Neural crest cell (in vitro differentiated cells): ENCODE data around the gene ZNF423. TPM values are rescaled to one million over a fixed set of nuclear protein-coding genes. Genes with fewer than 3 reads are reported as not detected.
A peak's percentile ranks its signal among the peaks of the same experiment; 100 is the strongest.

Experiments
- DNase-seq: peaks from one replicate; pipeline ENCODE4 v3.0.0; 2021; ENCODE audit warnings: low read depth, mixed read lengths, low spot score
- H3K27ac Mint-ChIP-seq: one replicate; pipeline ENCODE4 v1.8.0; 2021; ENCODE audit warnings: mild to moderate bottlenecking, mixed read lengths; ENCODE audit not compliant: unreplicated experiment
- H3K27me3 Mint-ChIP-seq: 2 replicates; pipeline ENCODE4 v1.8.0; 2021; ENCODE audit warnings: low read depth, mild to moderate bottlenecking, mixed read lengths
- H3K36me3 Mint-ChIP-seq: 2 replicates; pipeline ENCODE4 v1.8.0; 2021; ENCODE audit warnings: low read depth, mild to moderate bottlenecking, mixed read lengths
- H3K4me1 Mint-ChIP-seq: 2 replicates; pipeline ENCODE4 v1.8.0; 2021; ENCODE audit warnings: mixed read lengths
- H3K4me3 Mint-ChIP-seq: one replicate; pipeline ENCODE4 v1.8.0; 2021; ENCODE audit warnings: mild to moderate bottlenecking, mixed read lengths
- H3K9me3 Mint-ChIP-seq: 2 replicates; pipeline ENCODE4 v1.8.0; 2021; ENCODE audit warnings: mixed read lengths
- CTCF ChIP-seq: fragments of 200-600 bp; sonication (generic); conservative IDR thresholded peaks from 2 replicates; pipeline ENCODE4 v1.5.0; 2021; ENCODE audit warnings: antibody characterized with exemption, mild to moderate bottlenecking
- long read RNA-seq: library from polyadenylated mRNA; unstranded; transcript quantifications from one replicate; pipeline ENCODE4 v2.0.0, GENCODE V29; 2020
- total RNA-seq: library from RNA; stranded (reverse); gene quantifications from 2 replicates; pipeline ENCODE4 v1.2.1, GENCODE V29; 2021

Gene ZNF423
- 55.0 and 55.4 TPM in 2 replicates for total RNA-seq
- long read RNA-seq, partial matches to known transcripts = 10 of 17 reads
- long read RNA-seq, other reads (novel, unspliced or antisense) = 7 of 17 reads

GRCh38 chr16:49855822-49856671 is at the start of gene ZNF423:
TSS of gene ZNF423 (minus strand) at chr16:49856112. CDS start at chr16:49855774, 338 bp downstream.
- H3K4me1 Mint-ChIP-seq = peaks cover 47% of the 10 kb centered on the region
- H3K27me3 Mint-ChIP-seq = peaks cover 41% of the 10 kb centered on the region
- no peaks in the 10 kb centered on the region for H3K9me3 Mint-ChIP-seq
- H3K36me3 Mint-ChIP-seq = peaks cover 3% of the 10 kb centered on the region
- H3K27ac Mint-ChIP-seq = peak within 1 kb of the TSS; percentile 94
- H3K4me3 Mint-ChIP-seq = peak within 1 kb of the TSS; percentile 93
- DNase-seq = peak; percentile 43
- TF ChIP-seq CTCF = no peak

GRCh38 chr16:49904348-49905062 is 48.6 kb upstream of the ZNF423 start:
- TF ChIP-seq CTCF = no peak
- no peaks in the 10 kb centered on the region for H3K36me3 Mint-ChIP-seq

GRCh38 chr16:49902908-49903307 is 47.0 kb upstream of the ZNF423 start:
- Mint-ChIP-seq H3K4me1 (peaks cover 9% of the 10 kb centered on the region), H3K9me3 (no peaks in the 10 kb centered on the region), H3K27me3 (no peaks in the 10 kb centered on the region), H3K27ac (no peak overlapping the region), H3K4me3 (no peak overlapping the region), H3K36me3 (no peaks in the 10 kb centered on the region)
- no peak for DNase-seq
- TF ChIP-seq CTCF = no peak

More at GRCh38 chr16:49904348-49905062, 48.6 kb upstream of the ZNF423 start:
- Mint-ChIP-seq H3K9me3 (no peaks in the 10 kb centered on the region), H3K27ac (no peak overlapping the region), H3K4me3 (no peak overlapping the region), H3K4me1 (no peaks in the 10 kb centered on the region), H3K27me3 (no peaks in the 10 kb centered on the region)
- no peak for DNase-seq

- no peak for DNase-seq
- Mint-ChIP-seq H3K36me3 (no peaks in the 10 kb centered on the region), H3K4me3 (no peak overlapping the region), H3K27me3 (no peaks in the 10 kb centered on the region), H3K27ac (no peak overlapping the region), H3K4me1 (peaks cover 16% of the 10 kb centered on the region), H3K9me3 (no peaks in the 10 kb centered on the region)
- no peak for TF ChIP-seq CTCF
Measured at GRCh38 chr16:49901711-49902110, 45.8 kb upstream of the ZNF423 start.

- Mint-ChIP-seq H3K4me3 (no peak overlapping the region), H3K27ac (no peak overlapping the region), H3K36me3 (no peaks in the 10 kb centered on the region), H3K9me3 (no peaks in the 10 kb centered on the region), H3K27me3 (no peaks in the 10 kb centered on the region), H3K4me1 (peaks cover 16% of the 10 kb centered on the region)
- TF ChIP-seq CTCF = no peak
- no peak for DNase-seq
Measured at GRCh38 chr16:49900875-49901274, 45.0 kb upstream of the ZNF423 start.
